Stimulated activated CD4-positive, alpha-beta T cell treated with anti-CD3 and anti-CD28 coated beads, Interleukin-12 subunit alpha, Interleukin-12 subunit beta, amount 100 ng/mL, for 48 hours (primary cell): ENCODE results near the gene ARSB.

Source experiments
- DNase-seq, 3 donors: peaks; one replicate each; pipeline ENCODE4 v3.0.0-alpha.2; 2020; ENCODE audit warnings: low read depth in 2 of 3, low spot score in 1 of 3

Gene ARSB

GRCh38 chr5:78808818-78809217, 176.3 kb downstream of the ARSB start:
- no peak for DNase-seq

- no peak for DNase-seq
Observed at GRCh38 chr5:78808380-78808779, 176.7 kb downstream of the ARSB start.

- no peak for DNase-seq
Observed at GRCh38 chr5:78806544-78806943, 178.6 kb downstream of the ARSB start.

- DNase-seq = no peak
Observed at GRCh38 chr5:78805474-78806124, 179.5 kb downstream of the ARSB start.

GRCh38 chr5:78804995-78805394, 180.1 kb downstream of the ARSB start:
- DNase-seq = no peak

GRCh38 chr5:78803941-78804340, 181.2 kb downstream of the ARSB start:
- no peak for DNase-seq

GRCh38 chr5:78803353-78803752, 181.8 kb downstream of the ARSB start:
- no peak for DNase-seq

GRCh38 chr5:78801413-78801812, 183.7 kb downstream of the ARSB start:
- no peak for DNase-seq

- no peak for DNase-seq
Observed at GRCh38 chr5:78799266-78800017, 185.7 kb downstream of the ARSB start.

GRCh38 chr5:78798673-78799029, 186.5 kb downstream of the ARSB start:
- no peak for DNase-seq

GRCh38 chr5:78797936-78798672, 187.0 kb downstream of the ARSB start:
- no peak for DNase-seq

- no peak for DNase-seq
Observed at GRCh38 chr5:78795757-78796156, 189.4 kb downstream of the ARSB start.

GRCh38 chr5:78794693-78795215, 190.4 kb downstream of the ARSB start:
- no peak for DNase-seq

- DNase-seq = no peak
Observed at GRCh38 chr5:78793907-78794662, 191.0 kb downstream of the ARSB start.

GRCh38 chr5:78792345-78793055, 192.6 kb downstream of the ARSB start:
- no peak for DNase-seq

- DNase-seq = no peak
Observed at GRCh38 chr5:78791501-78792100, 193.5 kb downstream of the ARSB start.

GRCh38 chr5:78787783-78788182, 197.3 kb downstream of the ARSB start:
- DNase-seq = no peak

- no peak for DNase-seq
Observed at GRCh38 chr5:78785454-78785853, 199.7 kb downstream of the ARSB start.

GRCh38 chr5:78783434-78784130, 201.5 kb downstream of the ARSB start:
- DNase-seq = no peak

GRCh38 chr5:78782728-78783127, 202.4 kb downstream of the ARSB start:
- DNase-seq = no peak
